GM21526 (cell line): ENCODE results near the gene TRAP1.
"Not testable (repeated sequence)": the region's sequence is repeated elsewhere in the genome, so short reads cannot be mapped to it uniquely, and the experiment has no call there.

Experiments used
- ATAC-seq: cut with Tn5 transposase; IDR thresholded peaks from one replicate; pipeline ENCODE4 v1.9.1; 2021; ENCODE audit warnings: moderate library complexity; ENCODE audit not compliant: unreplicated experiment, low FRiP score

TRAP1 gene

DNA sequence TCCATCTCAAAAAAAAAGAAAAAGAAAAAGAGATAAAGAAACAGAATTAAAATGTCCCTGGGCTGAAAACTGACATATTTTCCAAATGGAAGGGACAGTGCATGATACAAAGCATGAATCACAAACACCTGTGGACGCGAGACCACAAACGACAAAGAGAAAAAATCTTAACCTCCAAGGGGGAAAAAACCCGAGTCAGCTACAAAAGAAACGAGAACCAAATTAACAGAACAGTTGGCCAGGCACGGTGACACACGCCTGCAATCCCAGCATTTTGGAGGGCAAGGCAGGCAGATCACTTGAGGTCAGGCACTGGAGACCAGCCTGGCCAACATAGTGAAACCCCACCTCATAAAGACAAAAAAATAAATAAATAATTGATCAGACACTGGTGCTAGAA lies 1.9 kb downstream of the TRAP1 start:
- no peak for ATAC-seq

DNA sequence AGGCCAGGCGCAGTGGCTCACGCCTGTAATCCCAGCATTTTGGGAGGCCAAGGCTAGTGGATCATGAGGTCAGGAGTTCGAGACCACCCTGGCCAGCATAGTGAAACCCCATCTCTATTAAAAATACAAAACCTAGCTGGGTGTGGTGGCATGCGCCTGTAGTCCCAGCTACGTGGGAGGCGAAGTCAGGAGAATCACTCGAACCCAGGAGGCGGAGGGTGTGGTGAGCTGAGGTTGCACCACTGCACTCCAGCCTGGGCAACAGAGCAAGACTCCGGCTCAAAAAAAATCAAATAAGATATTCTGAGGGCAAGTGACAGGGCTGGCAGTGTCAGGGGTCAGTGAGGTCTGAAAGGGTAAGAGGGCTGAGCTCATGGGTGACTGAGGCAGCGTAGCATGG lies 2.9 kb downstream of the TRAP1 start:
- ATAC-seq: not testable (repeated sequence)

DNA sequence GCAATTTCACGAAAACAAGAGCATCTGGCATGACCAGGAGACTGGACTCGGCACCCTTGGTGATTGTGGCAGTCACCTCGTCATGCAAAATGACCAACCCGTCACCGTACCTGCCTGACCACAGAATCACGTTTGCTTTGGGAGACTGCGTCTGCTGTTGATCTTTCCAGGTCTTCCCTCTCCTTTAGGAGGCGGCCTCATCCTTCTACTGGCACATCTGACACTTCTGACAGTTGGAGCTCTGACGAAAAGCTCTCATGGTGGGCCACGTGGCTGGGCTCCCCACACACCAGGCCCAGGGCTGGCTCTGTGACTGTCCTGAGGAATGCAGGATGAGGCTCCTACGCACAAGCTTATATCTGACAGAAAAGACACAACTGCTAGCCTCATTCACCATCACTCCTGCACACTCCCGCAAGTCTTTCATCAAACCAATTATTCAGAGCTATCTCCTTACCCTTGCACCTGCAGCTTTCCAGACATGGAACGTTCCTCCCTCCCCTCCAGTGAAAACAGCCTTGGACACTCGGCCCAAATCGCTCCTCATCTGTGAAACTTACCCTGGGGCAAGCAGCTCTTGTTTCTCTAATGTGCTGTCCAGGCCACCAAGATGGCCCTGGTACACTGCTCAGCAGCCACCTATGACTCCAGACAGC lies 3.6 kb downstream of the TRAP1 start:
- no peak for ATAC-seq

DNA sequence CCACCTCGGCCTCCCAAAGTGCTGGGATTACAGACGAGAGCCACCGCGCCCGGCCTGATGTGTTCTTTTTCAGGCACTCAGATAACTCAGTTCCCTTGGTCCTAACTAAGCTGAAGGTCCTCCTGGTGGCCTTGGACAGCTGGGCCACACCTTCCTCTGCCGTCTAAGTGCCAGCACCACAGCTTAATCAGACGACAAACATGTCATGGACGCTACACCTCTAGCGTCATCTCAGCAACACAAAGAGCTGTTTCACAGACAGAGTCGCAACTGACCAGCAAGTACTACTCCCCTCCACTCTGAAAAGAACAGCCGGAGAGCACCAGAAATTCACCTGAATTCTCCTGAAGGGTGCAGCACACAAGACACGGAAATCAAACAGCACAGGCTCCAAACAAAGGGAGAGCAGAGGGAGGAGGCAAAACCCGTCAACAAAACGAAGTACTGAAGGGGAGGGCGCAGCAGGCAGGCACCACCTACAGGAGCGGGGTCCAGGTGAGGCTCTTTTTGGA lies 4.4 kb downstream of the TRAP1 start:
- no peak for ATAC-seq

DNA sequence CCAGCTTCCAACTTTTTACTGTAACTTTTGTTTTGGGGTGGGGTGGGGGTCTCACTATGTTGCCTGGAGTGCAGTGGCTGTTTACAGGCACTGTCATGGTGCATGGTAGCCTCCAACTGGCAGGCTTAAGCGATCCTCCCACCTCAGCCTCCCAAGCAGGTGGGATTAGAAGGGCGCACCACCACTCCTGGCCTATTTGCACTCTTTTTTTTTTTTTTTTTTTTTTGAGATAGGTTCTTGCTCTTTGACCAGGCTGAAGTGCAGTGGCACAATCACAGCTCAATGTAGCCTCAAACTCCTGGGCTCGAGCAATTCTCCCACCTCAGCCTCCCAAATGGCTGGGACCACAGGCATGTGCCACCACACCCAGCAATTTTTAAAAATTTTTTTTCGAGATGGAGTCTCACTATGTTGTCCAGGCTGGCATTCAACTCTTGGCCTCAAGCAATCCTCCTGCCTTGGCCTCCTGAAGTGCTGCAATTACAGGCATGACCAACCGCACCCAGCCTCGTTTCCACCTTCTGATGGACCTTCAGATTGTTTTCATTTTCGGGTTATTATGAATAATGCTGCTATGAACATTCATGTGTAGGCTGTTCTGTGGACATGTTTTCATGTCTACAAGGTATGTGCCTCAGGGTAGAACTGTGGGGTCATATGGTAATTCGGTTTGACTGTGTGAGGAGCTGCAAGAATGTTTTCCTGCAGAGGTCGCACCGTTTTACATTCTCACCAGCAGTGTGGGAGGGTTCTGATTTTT lies 10.9 kb downstream of the TRAP1 start:
- ATAC-seq: no peak

DNA sequence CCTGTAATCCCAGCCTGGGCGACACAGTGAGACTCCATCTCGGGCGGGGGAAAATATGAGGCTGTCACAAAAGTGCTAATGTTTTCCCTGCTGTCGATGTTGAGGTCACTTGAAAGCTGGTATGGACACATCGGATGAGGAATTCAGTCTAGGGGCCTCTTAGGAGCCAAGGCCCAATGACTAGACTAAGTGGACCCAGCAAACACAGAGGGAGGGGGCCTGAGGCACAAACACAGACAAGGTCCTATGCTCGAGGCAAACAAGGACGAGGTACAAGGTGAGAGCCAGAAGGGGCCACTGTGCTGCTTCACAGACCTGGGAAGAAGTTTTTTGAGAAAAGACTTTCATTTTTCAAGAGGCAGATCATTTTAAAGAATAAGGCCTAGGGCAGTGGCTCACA lies 15.2 kb downstream of the TRAP1 start:
- ATAC-seq: no peak

DNA sequence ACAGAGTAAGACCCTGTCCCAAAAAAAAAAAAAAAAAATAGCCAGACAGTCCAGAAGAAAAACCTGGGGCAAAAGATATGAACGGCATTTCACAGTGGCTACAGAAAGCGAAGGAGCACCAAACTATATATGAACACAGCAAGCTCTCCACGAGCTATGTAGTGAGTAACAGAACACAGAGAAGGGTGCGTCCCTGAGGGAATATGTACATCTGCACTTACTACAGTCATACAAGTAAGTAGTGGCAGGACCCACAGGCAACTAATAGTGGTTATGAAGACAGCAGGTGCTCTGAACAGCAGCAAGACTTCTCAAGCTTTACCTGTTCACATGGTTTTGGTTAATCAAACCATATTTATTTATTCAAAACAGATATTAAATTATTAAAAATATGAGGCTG lies 15.8 kb downstream of the TRAP1 start:
- no peak for ATAC-seq

DNA sequence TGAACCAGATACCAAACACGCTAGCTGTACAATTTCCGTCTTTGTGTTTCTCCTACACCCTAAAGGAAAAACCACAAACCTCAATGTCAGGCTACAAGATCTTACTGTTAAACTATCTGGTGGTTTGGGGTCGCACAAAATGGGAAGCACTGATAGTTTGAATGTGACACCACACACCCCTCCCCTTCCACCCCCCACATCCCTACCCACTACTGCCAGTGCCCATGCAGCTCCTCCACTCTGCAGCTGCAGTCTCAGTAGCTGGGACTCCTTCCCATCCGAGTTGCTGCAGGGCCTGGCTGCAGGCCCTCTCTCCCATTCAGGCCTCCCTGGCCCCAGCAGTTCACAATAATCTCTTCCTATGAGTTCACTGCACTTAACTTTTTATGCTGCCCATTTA lies 18.4 kb downstream of the TRAP1 start:
- no peak for ATAC-seq

DNA sequence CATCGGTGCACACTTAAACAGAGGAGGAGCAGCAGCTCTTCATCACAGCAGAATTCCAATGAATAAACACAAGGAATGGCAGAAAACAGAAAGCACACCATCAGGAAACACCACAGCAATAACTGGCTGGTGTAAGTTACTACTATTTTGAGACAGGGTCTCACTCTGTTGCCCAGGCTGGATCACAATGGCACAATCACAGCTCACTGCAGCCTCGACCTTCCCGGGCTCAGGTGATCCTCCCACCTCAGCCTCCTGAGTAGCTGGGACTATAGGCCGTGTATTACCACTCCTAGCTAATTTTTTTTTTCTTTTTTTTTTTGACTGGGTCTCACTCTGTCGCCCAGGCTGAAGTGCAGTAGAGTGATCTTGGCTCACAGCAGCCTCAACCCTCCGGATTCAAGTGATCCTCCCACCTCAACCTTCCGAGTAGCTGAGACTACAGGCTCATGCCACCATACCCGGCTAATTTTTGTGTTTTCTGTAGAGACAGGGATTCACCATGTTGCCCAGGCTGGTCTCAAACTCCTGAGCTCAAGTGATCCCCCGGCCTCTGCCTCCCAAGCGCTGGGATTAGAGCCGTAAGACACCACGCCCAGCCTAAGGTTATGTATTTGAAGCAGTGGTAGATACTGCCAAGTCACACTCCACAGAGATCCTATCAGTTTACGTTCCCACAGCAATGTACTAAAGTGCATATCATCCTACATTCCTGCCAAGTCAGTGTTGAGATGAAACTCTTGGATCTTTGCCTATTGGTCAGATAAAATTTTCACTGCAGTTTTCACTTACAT lies 20.7 kb downstream of the TRAP1 start:
- ATAC-seq: no peak

DNA sequence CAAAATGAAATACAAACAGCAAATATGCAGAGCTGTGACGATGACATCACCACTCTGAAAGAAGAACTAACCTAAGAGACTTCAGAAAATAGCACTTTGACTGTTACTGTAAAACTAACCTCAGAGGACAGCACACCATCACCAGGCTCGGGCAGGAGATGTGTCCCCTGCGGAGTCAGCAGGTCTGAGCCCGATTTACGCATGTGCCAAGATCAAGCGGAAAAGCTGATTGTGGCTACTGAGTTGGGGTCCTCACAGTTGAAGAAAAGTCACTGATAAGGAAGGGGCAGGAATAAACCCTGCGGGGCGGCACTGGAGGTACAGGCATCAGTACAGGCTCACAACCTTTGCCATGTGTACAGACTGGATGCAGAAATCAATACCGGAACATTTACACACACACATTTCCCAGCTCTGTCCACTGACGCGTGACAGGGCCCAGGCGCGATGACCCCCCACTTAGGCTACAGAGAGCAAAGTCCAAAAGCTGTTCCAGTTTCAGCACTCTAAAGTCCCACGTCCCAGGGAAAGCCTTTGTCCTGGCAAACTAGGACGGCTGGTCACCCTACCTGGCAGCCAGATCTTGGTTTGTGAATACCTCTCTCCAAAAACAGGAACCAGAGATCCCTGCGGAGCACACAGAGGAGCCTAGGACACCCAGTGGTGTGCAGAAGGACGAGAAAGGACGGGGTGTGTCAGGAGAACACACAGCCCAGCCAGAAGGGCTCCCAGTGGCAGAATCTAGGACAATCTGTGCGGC lies 21.5 kb downstream of the TRAP1 start:
- ATAC-seq: no peak

DNA sequence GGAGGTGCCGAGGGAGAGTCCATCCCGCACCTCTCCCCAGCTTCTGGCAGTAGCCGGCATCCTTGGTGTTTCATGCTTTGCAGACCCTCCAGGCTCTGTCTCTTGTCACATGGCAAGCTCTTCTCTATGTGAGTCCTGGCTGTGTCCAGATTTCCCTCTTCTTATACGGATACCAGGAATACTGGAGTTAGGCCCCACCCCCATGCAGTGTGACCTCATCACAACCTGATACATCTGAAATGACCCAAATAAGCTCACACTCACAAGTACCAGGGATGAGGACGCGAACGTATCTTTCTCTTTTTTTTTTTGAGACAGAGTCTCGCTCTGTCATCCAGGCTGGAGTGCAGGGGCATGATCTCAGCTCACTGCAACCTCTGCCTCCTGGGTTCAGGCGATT lies 23.3 kb downstream of the TRAP1 start:
- no peak for ATAC-seq

DNA sequence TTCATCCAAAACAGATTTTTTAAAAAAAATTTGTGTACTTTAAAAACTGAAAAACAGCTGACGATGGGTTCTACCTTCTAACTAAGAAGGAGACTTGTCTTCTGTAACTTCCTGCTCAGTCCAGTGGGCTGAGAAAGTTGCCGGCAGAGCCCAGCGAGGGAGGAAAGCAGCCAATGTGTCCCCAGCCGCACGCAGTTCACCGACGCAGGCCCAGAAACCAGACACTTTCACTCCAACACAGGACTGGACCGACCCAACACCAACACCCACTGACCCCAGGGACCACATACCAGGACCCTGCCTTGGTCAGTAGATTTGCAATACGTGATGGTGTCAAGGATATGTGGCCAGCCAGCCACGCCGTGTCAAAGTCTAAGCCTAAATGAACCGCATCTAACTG lies 25.6 kb downstream of the TRAP1 start:
- ATAC-seq: no peak

DNA sequence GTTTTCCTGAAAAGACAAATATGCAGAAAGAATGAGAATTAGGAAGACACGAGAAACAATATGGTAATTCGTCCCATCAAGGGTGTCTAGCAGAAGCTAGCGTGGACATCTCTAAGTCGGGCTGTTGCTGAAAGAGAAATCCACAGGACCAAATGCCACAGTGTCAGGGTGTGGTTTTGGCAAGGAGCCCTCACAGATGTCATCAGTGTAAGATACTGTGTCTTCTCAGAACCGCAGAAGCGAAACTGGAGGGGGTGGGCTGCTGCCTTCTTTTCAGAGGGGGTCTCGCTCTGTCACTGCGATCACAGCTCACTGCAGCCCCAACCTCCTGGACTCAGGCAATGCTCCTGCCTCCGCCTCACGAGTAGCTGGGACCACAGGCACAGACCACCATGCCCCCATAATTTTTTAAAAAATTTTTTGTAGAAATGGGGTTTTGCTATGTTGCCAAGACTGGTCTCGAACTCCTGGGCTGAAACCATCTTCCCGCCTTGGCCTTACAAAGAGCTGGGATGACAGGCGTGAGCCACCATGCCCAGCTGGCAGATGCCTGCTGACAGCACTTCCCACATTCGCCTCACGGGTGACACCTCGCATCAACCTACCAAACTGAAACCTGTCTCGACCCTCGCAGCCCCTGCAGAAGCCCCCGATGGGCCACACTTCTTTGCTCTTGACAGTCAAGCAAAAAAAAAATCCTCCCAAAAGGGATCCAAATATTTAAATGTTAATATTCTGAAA lies 26.2 kb downstream of the TRAP1 start:
- ATAC-seq: no peak

DNA sequence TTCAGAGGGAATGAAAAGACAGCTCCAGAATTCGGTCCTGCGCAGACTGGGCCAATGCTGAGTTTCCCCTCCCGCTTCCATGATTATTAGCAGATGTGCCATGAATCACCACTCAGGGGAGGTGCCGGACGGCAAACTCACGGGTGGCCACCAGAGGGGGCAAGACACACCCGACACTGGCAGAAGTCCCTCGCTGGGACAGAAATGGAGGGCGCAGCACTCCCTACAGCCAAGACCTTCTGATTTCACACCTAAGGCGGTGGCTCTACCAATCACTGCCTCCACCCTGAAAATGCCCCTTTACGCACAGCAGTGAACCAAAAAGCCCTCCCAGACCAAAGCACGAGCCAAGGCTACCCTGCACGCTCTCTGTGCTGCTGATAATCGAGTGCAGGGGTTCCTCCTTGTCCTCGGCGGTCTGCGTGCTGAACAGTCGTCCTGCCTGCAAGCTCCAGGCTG lies 26.8 kb downstream of the TRAP1 start:
- ATAC-seq: peak; percentile 66

DNA sequence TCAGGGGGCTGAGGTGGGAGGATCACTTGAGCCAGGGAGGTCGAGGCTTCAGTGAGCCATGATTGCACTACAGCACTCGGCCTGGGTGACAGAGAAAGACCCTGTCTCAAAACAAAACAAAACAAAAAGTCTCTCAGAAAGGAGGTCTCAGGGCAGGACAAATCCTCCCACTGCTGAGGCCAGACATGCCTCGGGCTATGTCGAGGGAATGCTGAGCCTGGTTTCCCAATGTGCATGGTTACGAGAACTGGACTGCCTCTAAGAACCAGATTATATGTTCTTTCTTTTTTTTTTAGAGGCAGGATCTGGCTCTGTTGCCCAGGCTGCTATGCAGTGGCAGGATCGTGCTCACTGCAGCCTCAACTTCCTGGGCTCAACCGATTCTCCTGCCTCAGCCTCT lies 27.6 kb downstream of the TRAP1 start:
- ATAC-seq: no peak

DNA sequence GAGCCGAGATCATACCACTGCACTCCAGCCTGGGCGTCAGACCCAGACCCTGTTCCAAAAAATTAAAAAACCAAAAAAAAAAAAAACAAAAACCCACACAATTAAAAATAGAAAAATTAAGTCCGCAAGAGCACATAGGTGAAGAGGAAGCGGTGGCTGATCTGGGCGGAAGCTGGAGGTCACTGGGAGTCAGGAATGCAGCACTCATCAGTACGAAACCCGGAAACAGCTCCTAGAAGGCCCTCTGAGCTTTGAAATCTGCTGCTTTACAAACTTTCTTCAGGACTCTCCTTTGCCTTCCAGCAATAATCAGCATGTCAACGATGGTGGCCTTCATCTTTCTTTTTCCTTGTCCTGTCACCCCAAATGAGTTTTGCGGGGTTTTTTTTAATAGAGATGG lies 29.5 kb downstream of the TRAP1 start:
- no peak for ATAC-seq

DNA sequence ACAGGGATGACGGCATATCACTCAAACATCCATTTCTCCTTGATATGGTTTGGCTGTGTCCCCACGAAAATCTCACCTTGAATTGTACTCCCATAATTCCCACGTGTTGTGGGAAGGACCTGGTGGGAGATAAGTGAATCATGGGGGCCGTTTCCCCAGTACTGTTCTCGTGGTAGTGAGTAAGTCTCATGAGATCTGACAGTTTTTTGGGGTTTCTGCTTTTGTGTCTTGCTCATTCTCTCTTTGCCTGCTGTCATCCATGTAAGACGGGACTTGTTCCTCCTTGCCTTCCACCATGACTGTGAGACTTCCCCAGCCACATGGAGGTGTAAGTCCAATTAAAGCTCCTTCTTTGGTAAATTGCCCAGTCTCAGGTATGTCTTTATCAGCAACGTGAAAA lies 30.3 kb downstream of the TRAP1 start:
- no peak for ATAC-seq

DNA sequence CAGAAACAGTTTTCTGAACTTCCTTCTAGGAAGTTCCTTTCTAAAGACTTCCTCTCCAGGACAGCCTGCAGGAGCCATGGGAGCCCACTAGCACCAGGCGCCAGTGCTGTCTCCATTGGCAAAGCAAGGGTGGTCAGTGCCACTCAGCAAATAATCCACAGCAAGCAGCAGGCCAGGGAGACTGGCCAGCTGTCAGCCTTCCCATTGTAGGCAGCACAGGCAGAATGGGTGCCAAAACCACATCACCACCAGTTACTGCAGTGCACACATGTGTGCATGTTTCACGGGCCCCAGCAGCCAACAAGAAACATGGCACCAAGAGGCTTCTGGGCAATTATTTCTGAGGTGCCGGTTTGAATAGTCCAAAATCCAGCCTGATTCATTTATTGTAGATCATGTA lies 36.1 kb downstream of the TRAP1 start:
- no peak for ATAC-seq

DNA sequence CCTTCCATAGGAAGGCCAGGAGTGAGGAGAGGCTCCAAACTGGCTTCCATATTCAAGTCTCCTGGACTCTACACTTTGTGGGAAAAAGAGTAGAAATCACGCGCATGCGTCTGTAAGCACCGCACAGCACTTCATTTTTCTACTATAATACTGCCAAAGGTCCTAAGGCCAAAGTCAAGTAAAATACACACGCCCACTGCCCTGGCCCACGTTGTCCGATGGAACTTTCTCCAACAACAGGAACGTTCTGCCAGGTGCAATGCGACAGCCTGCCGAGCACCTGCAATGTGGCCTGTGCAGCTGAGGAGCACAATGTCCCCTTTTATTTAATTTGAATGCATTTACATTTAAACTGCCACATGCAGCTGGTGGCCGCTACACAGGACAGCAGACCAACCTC lies 39.3 kb downstream of the TRAP1 start:
- ATAC-seq: no peak

DNA sequence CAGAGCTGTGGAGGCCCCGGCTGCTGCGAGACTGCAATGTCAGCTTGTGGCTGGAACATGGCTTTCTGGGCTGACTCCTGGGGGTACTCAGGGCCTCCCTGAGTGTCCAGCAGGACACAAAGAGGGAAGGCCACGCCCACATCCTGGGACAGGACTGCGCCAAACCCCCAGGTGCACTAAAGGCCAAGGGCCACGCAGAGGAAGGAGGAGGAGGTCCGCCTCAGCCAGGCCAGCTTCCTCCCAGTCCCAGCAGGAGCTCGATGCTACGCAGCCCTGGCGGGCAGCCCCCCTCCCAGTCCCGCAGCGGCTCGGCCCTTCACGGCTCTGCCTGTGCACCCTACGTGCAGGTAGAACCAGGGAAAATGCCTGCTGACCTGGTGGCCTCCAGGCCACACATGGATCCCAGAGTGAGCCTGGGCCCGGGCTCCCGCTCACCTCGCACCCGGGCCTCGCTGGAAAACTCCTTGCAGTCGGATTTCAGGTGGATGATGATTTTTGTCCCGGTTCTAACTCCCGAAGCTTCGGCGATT lies 41.7 kb downstream of the TRAP1 start:
- ATAC-seq: no peak
